Measurements from ENCODE around the gene ST6GALNAC1. TPM values are rescaled to one million over a fixed set of nuclear protein-coding genes. Genes with fewer than 3 reads are reported as not detected.

ST6GALNAC1 gene
- total and polyA plus RNA-seq, 4 donors, result 0.16 to 2.1 (median 0.21) TPM; not detected in 1

DNA sequence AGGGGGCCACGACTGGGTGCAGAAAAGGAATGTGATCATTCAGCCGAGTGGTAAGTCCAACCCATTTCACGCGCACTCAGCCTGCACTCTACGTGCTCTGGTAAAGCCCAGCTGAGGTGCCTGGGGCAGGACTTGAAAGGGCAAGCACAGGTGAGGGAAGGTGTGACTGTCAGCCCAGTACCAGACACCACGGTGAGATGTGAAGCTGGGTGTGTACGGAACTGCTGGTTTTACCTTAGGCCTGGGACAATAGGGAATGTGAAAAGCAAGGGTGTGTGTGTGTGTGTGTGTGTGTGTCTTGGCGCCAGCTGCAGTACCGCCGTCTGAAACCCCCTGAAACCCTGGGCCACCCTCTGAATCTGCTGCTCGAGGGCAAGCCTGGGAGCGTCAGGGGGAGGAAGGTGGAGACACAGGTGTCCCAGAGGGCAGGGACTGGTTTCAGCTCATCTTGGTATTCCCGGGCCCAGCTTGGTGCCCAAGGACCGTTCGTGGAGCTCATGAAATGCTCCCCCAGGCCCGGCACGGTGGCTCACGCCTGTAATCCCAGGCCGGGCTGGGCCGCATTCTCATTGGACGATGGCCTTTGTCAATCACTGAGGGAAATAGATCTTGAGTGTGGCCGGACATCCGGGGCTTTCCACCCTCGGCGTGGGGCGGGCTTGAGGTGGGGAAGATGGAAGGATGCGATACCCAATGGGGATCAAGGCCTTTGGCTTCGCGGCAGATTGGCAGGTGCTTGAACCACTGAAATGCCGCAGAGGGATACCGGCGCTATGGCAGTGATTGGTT, 27.8 kb upstream of the ST6GALNAC1 start:
- WGBS, result 20% methylated on average over 32 of the region's 32 CpGs
- H3K27me3 ChIP-seq (ENCODE audit: control insufficient read depth in 4 of 4, insufficient read depth in 4 of 4, low read length in 3 of 4), result no peaks in the 10 kb centered on the region
- peak; percentile 98 for DNase-seq (ENCODE audit: low spot score)
- H3K36me3 ChIP-seq (ENCODE audit: control insufficient read depth in 4 of 4, insufficient read depth in 3 of 4, low read depth in 1 of 4, low read length in 3 of 4), result no peaks in the 10 kb centered on the region
- TF ChIP-seq, protein P1, sequence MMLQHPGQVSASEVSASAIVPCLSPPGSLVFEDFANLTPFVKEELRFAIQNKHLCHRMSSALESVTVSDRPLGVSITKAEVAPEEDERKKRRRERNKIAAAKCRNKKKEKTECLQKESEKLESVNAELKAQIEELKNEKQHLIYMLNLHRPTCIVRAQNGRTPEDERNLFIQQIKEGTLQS (IDR thresholded peaks at IDR 0.05), result no peak
- TF ChIP-seq FOXA2 (IDR thresholded peaks at IDR 0.05), result no peak
- no peak for TF ChIP-seq HNF4G (IDR thresholded peaks at IDR 0.05)
- peak in 1 of 2 donors; percentile 28 for TF ChIP-seq RXRA (IDR thresholded peaks at IDR 0.05)
- TF ChIP-seq FOXA1 (IDR thresholded peaks at IDR 0.05), result no peak
- TF ChIP-seq GABPA (IDR thresholded peaks at IDR 0.05 in 1 of 2, conservative IDR thresholded peaks at IDR 0.05 in 1 of 2), result peak; percentile 98 to 99
- TF ChIP-seq, protein P2, sequence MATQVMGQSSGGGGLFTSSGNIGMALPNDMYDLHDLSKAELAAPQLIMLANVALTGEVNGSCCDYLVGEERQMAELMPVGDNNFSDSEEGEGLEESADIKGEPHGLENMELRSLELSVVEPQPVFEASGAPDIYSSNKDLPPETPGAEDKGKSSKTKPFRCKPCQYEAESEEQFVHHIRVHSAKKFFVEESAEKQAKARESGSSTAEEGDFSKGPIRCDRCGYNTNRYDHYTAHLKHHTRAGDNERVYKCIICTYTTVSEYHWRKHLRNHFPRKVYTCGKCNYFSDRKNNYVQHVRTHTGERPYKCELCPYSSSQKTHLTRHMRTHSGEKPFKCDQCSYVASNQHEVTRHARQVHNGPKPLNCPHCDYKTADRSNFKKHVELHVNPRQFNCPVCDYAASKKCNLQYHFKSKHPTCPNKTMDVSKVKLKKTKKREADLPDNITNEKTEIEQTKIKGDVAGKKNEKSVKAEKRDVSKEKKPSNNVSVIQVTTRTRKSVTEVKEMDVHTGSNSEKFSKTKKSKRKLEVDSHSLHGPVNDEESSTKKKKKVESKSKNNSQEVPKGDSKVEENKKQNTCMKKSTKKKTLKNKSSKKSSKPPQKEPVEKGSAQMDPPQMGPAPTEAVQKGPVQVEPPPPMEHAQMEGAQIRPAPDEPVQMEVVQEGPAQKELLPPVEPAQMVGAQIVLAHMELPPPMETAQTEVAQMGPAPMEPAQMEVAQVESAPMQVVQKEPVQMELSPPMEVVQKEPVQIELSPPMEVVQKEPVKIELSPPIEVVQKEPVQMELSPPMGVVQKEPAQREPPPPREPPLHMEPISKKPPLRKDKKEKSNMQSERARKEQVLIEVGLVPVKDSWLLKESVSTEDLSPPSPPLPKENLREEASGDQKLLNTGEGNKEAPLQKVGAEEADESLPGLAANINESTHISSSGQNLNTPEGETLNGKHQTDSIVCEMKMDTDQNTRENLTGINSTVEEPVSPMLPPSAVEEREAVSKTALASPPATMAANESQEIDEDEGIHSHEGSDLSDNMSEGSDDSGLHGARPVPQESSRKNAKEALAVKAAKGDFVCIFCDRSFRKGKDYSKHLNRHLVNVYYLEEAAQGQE (IDR thresholded peaks at IDR 0.05), result no peak
- no peak for TF ChIP-seq YY1 (IDR thresholded peaks at IDR 0.05)
- no peak for TF ChIP-seq RAD21 (IDR thresholded peaks at IDR 0.05)
- no peak for TF ChIP-seq EGR1 (IDR thresholded peaks at IDR 0.05; ENCODE audit: low read depth in 2 of 2)
- no peak for TF ChIP-seq JUND (IDR thresholded peaks at IDR 0.05)
- TF ChIP-seq, protein P3, sequence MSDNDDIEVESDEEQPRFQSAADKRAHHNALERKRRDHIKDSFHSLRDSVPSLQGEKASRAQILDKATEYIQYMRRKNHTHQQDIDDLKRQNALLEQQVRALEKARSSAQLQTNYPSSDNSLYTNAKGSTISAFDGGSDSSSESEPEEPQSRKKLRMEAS (IDR thresholded peaks at IDR 0.05), result peak; percentile 52
- no peak for TF ChIP-seq TAF1 (conservative IDR thresholded peaks at IDR 0.05)
- TF ChIP-seq, protein P4, sequence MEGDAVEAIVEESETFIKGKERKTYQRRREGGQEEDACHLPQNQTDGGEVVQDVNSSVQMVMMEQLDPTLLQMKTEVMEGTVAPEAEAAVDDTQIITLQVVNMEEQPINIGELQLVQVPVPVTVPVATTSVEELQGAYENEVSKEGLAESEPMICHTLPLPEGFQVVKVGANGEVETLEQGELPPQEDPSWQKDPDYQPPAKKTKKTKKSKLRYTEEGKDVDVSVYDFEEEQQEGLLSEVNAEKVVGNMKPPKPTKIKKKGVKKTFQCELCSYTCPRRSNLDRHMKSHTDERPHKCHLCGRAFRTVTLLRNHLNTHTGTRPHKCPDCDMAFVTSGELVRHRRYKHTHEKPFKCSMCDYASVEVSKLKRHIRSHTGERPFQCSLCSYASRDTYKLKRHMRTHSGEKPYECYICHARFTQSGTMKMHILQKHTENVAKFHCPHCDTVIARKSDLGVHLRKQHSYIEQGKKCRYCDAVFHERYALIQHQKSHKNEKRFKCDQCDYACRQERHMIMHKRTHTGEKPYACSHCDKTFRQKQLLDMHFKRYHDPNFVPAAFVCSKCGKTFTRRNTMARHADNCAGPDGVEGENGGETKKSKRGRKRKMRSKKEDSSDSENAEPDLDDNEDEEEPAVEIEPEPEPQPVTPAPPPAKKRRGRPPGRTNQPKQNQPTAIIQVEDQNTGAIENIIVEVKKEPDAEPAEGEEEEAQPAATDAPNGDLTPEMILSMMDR (IDR thresholded peaks at IDR 0.05; ENCODE audit: low read depth, low read length, missing input control), result no peak
- peak; percentile 67 for TF ChIP-seq ZBTB33 (IDR thresholded peaks at IDR 0.05)
- peak; percentile 58 for TF ChIP-seq NR2F2 (IDR thresholded peaks at IDR 0.05)
- peak in 1 of 2 donors; percentile 5 for TF ChIP-seq HNF4A (conservative IDR thresholded peaks at IDR 0.05)
- peak; percentile 100 for TF ChIP-seq SP1 (IDR thresholded peaks at IDR 0.05)
- peak overlapping the region; percentile 84 to 86 for H3K27ac ChIP-seq (ENCODE audit: low read depth in 1 of 2, low read length in 2 of 2)
- no peaks in the 10 kb centered on the region for H3K9me3 ChIP-seq (ENCODE audit: control insufficient read depth in 4 of 4, low read length in 3 of 4)
- H3K4me3 ChIP-seq (ENCODE audit: low read depth in 1 of 3, low read length in 3 of 3), result peak overlapping the region; percentile 59 to 68 (median 59)
- H3K9ac ChIP-seq (ENCODE audit: low read depth in 1 of 2, low read length in 2 of 2), result peak overlapping the region in 1 of 2 donors; percentile 96
- H3K4me1 ChIP-seq (ENCODE audit: control insufficient read depth in 4 of 4, insufficient read depth in 4 of 4, low read length in 3 of 4), result peaks cover 0 to 12% (median 5%) of the 10 kb centered on the region in 4 donors
